ENCODE measurements around the gene GYS2.
"Not testable (repeated sequence)": the region's sequence is repeated elsewhere in the genome, so short reads cannot be mapped to it uniquely, and the experiment has no call there.

Gene GYS2

GRCh38 chr12:21599143-21599999 is 5.3 kb downstream of the GYS2 start:
- DNase-seq = no peak

DNA sequence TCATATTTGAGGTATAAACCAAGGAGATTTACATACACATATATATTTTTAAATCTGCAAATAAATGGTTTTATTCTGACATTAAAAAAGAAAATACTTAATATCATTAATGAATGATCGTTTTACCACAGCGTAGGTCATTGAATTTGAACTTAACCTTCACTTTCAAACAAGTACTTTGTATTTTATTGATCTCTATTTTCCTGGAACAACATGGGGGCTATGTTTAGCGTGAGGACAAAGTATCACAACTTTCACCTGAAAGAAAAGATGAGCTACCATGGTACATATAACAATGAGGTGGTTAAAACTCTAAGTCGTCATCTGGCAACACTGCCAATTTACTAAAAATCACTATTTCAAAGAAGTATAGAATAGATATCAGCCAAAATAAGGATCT is 6.0 kb downstream of the GYS2 start:
- no peak for DNase-seq

DNA sequence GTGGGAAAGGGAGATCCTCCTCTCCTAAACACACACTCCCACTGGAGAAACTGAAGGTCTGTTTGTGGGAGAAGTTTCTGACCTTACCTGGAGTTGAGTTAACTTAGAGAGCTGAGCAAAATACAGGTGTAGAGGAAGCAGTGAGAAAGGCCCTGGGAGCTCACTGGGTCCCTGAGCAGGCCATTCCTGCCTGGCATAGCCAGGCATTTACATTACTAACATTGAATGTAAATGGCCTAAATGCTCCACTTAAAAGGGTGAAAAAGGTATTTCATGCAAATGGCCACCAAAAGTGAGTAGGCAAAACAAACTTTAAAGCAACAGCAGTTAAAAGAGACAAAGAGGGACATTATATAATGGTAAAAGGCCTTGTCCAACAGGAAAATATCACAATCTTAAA is 9.3 kb downstream of the GYS2 start:
- DNase-seq = not testable (repeated sequence)

DNA sequence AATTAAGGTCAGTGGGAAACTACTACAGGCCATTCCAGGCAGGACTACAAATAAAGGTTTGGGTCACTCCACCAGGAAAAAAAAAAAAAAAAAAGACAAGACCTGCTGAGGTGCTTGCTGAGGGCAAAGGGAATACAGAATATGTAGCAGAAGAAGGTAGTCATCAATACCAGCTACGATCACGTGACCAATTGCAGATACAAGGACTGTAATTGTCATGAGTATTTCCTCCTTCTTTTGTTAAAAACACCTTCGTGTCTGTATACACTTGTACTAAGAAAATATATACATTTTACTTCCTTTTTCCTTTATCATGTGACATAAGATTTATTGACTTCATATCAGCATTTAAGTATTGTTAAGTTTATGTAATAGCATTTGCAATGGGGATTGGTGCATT is 19.2 kb downstream of the GYS2 start:
- DNase-seq = no peak

DNA sequence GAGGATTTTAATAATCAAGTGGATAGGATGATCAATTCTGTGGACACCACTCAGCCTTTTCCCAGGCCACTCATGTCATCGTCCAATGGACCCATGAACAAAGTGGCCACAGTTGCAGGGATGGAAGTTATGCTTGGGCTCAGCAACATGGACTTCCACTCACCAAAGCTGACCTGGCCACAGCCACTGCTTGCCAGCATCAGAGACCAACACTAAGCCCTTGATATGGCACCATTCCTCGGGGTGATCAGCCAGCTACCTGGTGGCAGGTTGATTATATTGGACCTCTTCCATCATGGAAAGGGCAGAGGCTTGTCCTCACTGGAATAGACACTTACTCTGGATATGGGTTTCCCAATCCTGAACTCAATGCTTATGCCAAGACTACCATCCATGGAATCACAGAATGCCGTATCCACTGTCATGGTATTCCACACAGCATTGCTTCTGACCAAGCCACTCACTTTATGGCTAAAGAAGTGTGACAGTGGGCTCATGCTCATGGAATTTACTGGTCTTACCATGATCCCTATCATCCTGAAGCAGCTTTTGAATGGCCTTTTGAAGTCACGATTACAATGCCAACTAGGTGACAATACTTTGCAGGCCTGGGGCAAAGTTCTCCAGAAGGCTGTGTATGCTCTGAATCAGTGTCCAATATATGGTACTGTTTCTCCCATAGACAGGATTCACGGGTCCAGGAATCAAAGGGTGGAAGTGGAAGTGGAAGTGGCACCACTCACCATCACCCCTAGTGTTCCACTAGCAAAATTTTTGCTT is 20.1 kb downstream of the GYS2 start:
- DNase-seq = not testable (repeated sequence)

- DNase-seq = peak; percentile 68
Measured at GRCh38 chr12:21583587-21583986, 21.1 kb downstream of the GYS2 start.

GRCh38 chr12:21580748-21581516 is 23.7 kb downstream of the GYS2 start:
- DNase-seq = peak; percentile 48

DNA sequence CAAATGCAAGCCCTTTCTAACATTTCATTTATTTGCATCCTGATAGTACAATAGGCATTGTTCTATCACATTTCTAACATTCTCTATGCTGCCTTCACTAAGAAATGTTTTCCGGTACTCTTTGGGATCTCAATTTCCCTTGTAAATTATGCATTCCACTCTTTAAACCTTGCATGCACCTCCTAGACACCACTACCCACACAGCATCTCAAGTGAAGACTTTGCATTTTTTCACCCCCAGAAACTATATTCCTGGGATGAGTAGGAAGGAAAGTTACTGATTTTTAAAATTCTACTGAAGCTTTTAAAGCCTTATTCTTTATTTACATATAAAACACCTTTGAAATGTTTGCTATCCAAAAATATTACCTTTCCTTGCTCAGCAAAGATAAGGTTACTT is 27.1 kb downstream of the GYS2 start:
- no peak for DNase-seq

DNA sequence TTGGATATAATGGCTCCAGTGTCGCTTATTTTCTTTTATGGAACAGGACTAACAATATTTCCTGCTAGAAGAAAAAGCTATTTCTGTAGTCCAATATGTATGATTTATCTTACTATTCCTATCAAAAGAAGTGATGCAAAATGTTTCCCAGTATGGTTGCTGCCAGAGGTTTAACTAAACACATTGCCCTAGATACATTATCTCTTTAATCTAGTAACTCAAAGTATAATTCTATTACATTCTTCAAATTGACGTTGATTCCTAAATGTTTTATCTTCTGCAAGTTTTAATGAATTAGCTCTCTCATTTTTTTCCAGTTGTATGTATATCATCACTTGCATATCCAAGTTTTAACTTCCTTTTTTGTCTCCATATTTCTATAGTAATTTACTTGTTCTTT is 28.2 kb downstream of the GYS2 start:
- no peak for DNase-seq

DNA sequence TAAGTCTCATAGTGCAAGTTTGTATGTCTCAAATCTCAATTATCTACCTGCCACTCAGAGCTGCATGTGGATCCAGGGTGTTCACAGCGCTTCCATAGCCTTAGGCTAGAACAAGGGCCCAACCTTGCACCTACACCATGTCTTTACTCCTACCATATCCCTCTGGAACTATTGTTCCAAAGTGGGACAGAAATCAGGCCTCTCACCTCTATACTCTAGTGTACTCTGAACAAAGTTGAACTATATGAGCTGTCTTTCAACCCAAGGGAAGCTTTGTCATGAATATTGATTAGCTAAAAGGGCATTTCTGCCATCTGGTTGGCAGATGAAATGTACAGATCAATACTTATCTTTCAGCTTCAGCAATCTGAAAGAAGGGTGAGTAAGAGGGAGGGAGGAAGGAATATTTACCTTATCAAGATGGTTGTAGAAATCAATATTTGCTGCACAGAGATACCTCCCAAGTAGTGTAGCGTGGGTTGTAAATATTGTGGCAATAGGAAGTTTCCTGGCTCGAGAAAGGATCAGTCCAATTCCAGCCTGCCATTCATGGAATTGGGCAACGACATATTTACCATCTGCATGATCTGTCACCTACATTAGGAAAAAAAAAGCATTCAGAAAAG is 30.8 kb downstream of the GYS2 start:
- DNase-seq = no peak

GRCh38 chr12:21571046-21571445 is 33.6 kb downstream of the GYS2 start:
- DNase-seq = peak; percentile 71

DNA sequence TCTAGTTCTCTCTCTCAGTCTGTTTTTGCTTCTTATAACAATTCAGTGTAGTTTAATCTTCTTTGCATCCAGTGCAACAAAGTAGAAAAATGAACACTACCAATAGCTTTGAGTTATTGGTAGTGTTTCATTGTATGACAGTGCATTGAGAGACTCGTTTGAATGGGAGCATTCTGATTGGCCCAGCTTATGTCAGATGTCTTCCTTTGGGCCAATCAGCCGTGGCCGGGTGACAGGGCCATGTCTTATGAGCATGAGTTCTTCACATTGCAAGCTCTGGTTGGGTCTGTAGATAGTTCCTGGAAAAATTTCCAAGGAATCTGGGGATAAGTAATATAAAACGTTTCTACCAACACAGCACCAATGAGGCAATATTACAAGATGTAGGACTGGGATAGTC is 36.5 kb downstream of the GYS2 start:
- DNase-seq = no peak

DNA sequence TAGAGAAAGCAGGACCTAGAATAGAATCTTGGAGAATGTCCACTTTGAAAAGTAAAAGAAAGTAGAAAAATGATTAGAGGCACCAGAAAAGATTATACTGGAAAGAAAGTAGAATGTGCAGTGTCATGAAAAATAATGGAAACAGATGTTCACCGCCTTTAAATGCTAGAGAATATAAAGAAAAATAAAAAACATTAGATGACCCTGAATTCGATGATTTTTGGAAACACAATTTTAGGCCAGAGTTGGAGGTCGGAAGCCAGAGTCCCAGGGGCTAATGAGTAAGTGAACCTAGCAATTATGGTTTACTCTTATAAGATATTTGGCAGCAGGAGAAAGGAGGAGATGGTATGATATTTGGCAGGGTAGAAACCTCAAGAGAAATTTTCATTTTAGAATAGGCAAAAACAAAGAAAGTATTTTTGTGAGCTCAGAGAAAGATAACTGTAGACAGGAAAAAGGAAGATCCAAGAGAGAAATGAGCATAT is 37.7 kb downstream of the GYS2 start:
- no peak for DNase-seq

- no peak for DNase-seq
Measured at GRCh38 chr12:21566223-21566906, 38.3 kb downstream of the GYS2 start.

DNA sequence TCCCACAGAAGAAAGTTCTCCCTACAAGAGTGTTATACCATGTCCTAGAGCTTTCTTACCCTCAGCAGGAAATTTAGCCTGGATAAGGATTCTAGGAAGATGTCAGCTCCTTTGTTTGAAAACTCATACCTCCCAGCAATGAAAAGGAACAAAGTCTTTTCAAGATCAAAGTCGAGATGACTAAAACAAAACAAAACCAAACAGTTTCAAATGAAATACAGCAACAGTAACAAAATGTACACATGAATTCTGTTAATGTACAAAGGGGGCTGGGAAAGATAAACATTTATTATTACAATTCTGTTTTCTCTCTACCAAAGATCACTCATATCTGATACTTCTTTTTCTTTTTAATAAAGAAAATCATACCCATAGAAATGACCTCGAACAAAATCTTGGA is 41.8 kb downstream of the GYS2 start:
- no peak for DNase-seq

DNA sequence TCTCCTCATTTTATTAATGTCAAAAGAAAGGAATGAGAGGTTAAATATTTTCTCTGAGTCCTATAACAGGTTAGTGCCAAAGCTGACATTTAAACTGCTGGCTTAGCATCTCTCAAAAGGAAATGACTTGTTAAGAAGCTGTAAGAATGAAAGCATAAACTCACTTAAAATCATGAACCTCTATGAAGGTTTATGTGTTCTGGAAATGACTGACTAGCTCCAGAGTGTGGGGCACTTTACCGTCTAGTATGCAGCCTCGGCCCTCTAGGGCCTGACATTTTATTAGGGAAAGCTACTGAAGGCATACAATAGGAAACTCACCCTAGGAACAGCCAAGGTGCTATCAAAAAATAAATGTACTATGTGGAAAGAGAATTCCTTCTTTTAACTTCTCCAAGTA is 43.5 kb downstream of the GYS2 start:
- DNase-seq = no peak

DNA sequence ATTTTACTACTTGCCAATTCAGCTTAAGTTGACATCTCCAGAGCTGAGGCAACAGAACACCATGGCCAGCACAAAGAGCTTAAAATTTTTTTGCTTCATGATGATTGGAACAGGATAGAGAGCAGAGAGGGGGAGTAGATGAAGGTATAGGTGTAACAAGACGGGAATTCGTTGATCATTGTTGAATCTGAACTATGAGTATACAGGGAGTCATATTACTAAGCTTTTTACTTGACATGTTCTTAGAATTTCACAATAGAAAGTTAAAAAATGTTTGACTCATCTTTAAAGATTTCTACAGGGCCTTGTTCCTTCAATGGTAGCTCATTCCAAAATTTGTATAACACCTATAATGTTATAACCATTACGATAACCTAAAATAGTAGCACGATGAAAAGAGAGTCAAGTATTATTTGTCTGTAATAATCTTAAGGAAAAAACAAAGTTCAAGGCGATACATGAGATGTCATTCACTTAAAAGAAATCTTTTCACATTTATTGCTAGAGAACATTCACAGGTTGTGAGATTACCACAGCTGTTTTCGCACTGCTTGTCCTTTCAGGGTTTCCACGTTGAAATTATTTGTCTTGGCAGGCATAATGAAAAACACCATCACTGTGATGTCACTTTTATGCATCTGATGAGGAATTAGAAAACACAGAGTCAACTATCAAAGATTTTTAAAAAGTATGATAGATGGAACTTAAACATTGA is 44.6 kb downstream of the GYS2 start:
- no peak for DNase-seq

DNA sequence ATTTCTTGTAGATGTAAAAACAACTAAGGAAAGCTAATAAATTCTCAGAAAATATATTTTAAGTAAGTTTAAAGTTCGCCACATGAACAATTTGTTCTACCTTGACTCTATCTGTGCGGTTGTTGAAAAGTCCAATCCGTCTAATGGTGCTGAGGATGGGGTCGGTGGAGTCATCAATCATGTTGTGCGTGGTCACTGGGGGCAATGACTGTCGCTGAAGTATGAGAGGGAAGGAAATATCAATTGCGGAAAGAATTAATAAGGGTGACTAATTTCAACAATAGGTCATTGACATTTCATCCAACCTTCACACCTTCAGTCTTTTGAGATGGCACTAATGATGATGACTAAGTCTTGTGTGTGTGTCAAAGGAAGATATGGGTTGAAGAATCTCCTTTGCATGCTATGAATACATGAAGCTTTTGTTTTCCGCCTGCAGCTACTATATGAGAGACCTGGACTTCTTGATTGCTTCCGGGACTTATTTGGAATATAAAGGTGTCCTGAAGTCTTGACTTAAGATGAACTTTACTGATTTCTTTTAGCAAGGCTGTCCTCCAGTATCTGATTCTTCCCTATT is 46.5 kb downstream of the GYS2 start:
- DNase-seq = no peak

DNA sequence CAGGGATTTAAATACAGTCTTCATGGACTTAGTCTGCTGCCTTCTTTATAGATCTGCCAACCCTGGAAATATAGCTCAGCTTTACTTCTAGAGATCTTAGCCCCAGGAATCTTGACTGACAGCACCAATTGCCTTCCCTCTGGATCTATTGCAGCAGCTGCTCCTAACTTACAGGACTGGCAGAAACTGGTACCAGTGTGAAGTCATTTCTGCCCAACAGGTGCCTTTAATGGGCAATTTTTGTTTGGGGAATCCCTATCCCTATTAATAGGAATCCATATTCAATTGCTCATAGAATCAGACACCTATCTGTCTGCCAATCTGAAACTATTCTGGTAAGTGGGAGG is 51.3 kb downstream of the GYS2 start:
- no peak for DNase-seq

DNA sequence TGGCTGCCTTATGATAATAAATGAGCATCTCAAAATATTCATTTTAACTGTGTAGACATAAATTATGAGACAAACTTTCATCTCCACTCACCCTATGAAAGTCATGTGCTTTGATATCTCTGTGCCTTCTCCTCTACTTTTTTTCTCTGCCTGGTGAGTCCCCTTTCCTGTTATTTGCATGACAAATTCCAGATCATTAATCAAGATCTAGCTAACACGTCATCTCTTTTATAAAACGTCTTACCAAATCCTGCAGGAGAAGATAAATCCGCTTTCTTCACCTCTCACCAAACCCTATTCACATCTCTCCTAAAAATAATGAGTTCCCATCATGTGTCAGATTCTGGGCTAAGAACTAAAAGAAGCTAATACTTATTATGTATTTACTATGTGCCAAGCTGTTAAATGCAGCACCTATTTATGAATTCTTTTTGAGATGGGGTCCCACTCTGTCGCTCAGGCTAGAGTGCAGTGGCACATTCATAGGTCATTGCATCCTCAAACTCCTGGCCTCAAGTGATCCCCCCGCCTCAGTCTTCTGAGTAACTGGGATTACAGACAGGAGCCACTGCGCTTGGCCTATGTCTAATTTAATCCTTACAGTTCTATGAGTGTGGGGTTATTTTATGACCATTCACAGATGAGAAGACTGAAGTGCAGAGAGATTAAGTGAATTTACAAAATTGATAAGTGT is 51.9 kb downstream of the GYS2 start:
- DNase-seq = no peak
